Breast epithelium (tissue), 4 donors: ENCODE results near the gene AKAP17A. TPM values are rescaled to one million over a fixed set of nuclear protein-coding genes. Genes with fewer than 3 reads are reported as not detected.

Experiments used
- DNase-seq, 2 donors: peaks; one replicate each; pipeline ENCODE4 v3.0.0-alpha.2; 2019; ENCODE audit warnings: low spot score in 2 of 2
- H3K27ac ChIP-seq, 2 donors: fragments of 200-600 bp; sonication (generic) in 1 of 2; one replicate each; pipeline ENCODE4 v1.5.1; 2016 to 2019; ENCODE audit warnings: mild to moderate bottlenecking in 1 of 2
- H3K27me3 ChIP-seq, 2 donors: fragments of 200-600 bp; sonication (generic) in 1 of 2; one replicate each; pipeline versions ENCODE4 v1.5.1 to v1.6.0; 2017 to 2019; ENCODE audit warnings: control low read depth in 1 of 2, mild to moderate bottlenecking in 1 of 2
- H3K36me3 ChIP-seq: fragments of 200-600 bp; one replicate; pipeline ENCODE4 v1.5.1; 2019
- H3K4me1 ChIP-seq, 2 donors: fragments of 200-600 bp; sonication (generic); one replicate each; pipeline ENCODE4 v1.5.1; 2016 to 2019; ENCODE audit warnings: control low read depth in 1 of 2
- H3K4me3 ChIP-seq, 3 donors: fragments of 200-600 bp; sonication (generic); 1 replicate in 2 of 3; 2 replicates in 1 of 3; pipeline ENCODE4 v1.5.1; 2016 to 2019; ENCODE audit warnings: mild to moderate bottlenecking in 3 of 3, moderate library complexity in 2 of 3
- H3K9me3 ChIP-seq, 2 donors: fragments of 200-600 bp; sonication (generic) in 1 of 2; one replicate each; pipeline ENCODE4 v1.5.1; 2016 to 2019; ENCODE audit warnings: control low read depth in 1 of 2
- POLR2A ChIP-seq: fragments of 450-650 bp; IDR thresholded peaks from one replicate; pipeline ENCODE4 v1.6.1; 2016; ENCODE audit warnings: antibody characterized with exemption, mild to moderate bottlenecking, moderate library complexity
- POLR2AphosphoS5 ChIP-seq, 3 donors: sonication (generic); formaldehyde crosslinking; IDR thresholded peaks; one replicate each; pipeline ENCODE4 v1.6.1; 2017; ENCODE audit warnings: antibody characterized with exemption in 3 of 3
- intact Hi-C: fragments of 100-400 bp; cut with DNase I; formaldehyde crosslinking; loops from one replicate; pipeline ENCODE4 v1.15.1; 2023; ENCODE audit warnings: low total_unique reads
- total RNA-seq, 3 donors: library from RNA; depleted of rRNA; stranded (reverse); fragments of >200 nt; gene quantifications; one replicate each; pipeline ENCODE4 v1.1.0, GENCODE V29; 2016
- TF ChIP-seq, protein P1 (sequence below), 3 donors: fragments of 450-650 bp; IDR thresholded peaks; one replicate each; pipeline ENCODE4 v1.5.1; 2016 to 2017; ENCODE audit warnings: antibody characterized with exemption in 3 of 3, mild to moderate bottlenecking in 3 of 3, moderate library complexity in 3 of 3

Gene AKAP17A
- total RNA-seq, 3 donors from 2014 or later, result 32.2 to 62.3 (median 56.3) TPM

DNA sequence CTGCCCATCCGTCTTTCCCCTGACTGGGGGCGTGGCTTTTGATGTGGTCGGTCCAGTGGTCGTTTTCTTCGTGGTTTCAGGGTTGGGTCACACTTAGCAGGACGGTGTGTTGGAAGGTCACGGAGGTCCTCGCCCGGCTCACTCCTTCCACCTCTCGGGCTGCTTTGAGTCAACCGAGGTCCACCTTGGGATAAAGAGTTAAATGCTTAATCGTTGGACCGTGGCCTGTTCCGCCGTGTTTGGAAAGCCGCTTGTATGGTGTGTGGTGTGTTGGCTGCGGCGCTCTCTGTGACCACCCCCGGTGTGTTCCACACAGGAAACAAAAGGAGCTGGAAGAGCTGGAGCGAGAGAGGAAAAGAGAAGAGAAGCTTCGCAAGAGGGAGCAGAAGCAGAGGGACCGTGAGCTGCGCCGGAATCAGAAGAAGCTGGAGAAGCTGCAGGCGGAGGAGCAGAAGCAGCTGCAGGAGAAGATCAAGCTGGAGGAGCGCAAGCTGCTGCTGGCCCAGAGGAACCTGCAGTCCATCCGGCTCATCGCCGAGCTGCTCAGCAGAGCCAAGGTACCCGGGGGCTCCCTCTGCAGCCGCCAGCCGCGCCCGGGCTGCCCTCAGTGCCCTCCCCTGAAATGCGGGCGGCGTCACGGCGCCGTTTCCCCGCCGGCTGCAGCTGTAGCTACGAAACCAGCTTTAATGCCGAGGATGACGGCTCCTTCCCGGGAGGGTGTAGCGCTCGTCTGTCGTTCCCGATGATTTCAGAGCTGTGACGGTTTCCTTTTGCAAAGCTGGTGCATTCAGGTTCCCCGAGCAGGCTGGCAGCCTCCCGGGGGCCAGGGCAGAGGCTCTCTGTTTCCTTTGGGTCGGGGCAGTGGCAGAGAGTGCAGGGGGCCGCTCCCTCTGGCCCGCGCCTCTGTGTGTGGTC is 7.7 kb downstream of the AKAP17A start:
- no peak for DNase-seq
- Histone ChIP-seq H3K4me1 (no peaks in the 10 kb centered on the region), H3K36me3 (peaks cover 50% of the 10 kb centered on the region)

DNA sequence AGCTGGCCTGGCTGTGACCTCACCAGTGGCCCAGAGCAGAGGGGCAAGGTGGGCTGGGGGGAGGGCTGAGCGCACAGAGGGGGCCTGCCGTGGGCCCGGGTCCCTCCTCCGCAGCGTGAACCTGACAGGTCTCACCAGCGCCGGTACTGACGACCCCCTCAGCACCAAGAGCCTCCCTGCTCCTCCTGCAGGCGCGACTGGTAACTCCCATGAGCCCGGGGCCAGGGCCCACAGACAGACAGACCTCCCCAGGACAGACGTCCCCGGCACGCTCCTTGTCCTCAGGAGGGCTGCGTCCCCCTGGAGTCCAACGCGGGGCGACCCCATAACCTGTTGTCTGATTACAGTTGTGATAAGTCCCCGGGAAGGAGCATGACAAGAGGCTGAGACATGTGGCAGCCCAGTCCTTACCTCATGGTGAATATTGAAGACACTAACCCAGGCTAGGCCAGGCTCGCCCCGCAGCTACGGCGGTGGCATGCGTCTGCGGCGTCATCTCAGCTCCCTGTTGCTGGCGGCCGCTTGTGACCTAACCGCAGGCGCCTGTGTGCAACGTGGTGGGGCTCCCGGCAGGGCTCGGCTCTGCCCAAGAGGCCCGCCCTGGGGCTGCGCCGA is 8.5 kb downstream of the AKAP17A start:
- peaks cover 9 to 11% of the 10 kb centered on the region in 2 donors for H3K9me3 ChIP-seq
- intact Hi-C loops, result loop anchor here (10.0 kb wide), 2 partner anchors 145 to 205 kb away; partner anchors contain the start of genes ASMTL and SLC25A6

More for the DNA sequence above, 7.7 kb downstream of the AKAP17A start:
- H3K9me3 ChIP-seq, result peaks cover 9 to 11% of the 10 kb centered on the region in 2 donors
- H3K27me3 ChIP-seq, result no peaks in the 10 kb centered on the region
- TF ChIP-seq POLR2A (no peak), POLR2AphosphoS5 (IDR thresholded peaks at IDR 0.05) (no peak)
- TF ChIP-seq, protein P1, sequence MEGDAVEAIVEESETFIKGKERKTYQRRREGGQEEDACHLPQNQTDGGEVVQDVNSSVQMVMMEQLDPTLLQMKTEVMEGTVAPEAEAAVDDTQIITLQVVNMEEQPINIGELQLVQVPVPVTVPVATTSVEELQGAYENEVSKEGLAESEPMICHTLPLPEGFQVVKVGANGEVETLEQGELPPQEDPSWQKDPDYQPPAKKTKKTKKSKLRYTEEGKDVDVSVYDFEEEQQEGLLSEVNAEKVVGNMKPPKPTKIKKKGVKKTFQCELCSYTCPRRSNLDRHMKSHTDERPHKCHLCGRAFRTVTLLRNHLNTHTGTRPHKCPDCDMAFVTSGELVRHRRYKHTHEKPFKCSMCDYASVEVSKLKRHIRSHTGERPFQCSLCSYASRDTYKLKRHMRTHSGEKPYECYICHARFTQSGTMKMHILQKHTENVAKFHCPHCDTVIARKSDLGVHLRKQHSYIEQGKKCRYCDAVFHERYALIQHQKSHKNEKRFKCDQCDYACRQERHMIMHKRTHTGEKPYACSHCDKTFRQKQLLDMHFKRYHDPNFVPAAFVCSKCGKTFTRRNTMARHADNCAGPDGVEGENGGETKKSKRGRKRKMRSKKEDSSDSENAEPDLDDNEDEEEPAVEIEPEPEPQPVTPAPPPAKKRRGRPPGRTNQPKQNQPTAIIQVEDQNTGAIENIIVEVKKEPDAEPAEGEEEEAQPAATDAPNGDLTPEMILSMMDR (IDR thresholded peaks at IDR 0.05), result no peak
- H3K4me3 ChIP-seq, result no peak overlapping the region
- H3K27ac ChIP-seq, result no peak overlapping the region
- intact Hi-C loops, result loop anchor here (10.0 kb wide), 2 partner anchors 144 to 204 kb away; partner anchors contain the start of genes ASMTL and SLC25A6

DNA sequence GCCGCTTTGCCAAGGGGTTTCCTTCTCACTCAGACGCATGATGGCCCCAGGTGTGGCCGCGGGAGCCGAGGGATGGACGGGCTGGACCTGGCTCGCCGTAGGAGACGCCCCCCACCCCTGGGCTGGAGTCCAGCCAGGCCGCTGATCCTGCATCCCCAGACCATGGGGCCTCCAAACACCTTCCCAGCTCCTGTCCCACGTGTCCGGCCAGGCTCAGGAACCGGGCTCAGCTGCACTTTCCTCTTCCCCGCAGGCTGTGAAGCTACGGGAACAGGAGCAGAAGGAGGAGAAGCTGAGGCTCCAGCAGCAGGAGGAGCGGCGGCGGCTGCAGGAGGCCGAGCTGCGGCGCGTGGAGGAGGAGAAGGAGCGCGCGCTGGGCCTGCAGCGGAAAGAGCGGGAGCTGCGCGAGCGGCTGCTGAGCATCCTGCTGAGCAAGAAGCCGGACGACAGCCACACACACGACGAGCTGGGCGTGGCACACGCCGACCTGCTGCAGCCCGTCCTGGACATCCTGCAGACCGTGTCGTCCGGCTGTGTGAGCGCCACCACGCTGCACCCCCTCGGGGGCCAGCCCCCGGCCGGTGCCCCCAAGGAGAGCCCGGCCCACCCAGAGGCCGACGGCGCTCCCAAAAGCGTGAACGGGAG is 9.1 kb downstream of the AKAP17A start:
- Histone ChIP-seq H3K9me3 (peaks cover 9 to 11% of the 10 kb centered on the region in 2 donors), H3K36me3 (peaks cover 50% of the 10 kb centered on the region), H3K4me1 (no peaks in the 10 kb centered on the region), H3K27ac (no peak overlapping the region), H3K4me3 (no peak overlapping the region), H3K27me3 (no peaks in the 10 kb centered on the region)
- intact Hi-C loops, result no loop called here
- TF ChIP-seq, protein P1 (IDR thresholded peaks at IDR 0.05), result no peak
- TF ChIP-seq POLR2A (no peak), POLR2AphosphoS5 (IDR thresholded peaks at IDR 0.05) (no peak)
- DNase-seq, result no peak

More for the DNA sequence above, 8.5 kb downstream of the AKAP17A start:
- DNase-seq, result no peak
- Histone ChIP-seq H3K27ac (no peak overlapping the region), H3K27me3 (no peaks in the 10 kb centered on the region), H3K4me3 (no peak overlapping the region), H3K36me3 (peaks cover 50% of the 10 kb centered on the region), H3K4me1 (no peaks in the 10 kb centered on the region)
- TF ChIP-seq POLR2A, result no peak
- no peak for TF ChIP-seq POLR2AphosphoS5 (IDR thresholded peaks at IDR 0.05)
- TF ChIP-seq, protein P1 (IDR thresholded peaks at IDR 0.05), result no peak

DNA sequence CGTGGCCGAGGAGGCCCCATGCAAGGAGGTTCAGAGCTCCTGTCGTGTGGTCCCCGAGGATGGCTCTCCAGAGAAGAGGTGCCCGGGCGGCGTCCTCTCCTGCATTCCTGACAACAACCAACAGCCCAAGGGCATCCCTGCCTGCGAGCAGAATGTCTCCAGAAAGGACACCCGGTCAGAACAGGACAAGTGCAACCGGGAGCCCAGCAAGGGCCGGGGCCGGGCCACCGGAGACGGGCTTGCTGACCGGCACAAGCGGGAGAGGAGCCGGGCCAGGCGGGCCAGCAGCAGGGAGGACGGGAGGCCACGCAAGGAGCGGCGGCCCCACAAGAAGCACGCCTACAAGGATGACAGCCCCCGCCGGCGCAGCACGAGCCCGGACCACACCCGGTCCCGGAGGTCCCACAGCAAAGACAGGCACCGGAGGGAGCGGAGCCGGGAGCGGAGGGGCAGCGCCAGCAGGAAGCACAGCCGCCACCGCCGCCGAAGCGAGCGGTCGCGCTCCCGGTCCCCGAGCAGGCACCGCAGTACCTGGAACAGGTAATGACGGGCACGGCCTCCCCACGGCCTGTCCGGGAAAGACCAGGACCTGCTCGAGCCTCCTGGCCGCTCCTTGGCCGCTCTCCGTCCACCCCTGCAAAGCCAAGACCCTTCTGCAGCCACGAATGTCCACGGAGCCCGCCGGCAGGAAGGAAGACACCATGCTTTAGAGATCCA is 9.8 kb downstream of the AKAP17A start:
- H3K9me3 ChIP-seq, result peaks cover 9 to 11% of the 10 kb centered on the region in 2 donors
- no peak for TF ChIP-seq POLR2A
- TF ChIP-seq POLR2AphosphoS5 (IDR thresholded peaks at IDR 0.05), result no peak
- TF ChIP-seq, protein P1 (IDR thresholded peaks at IDR 0.05), result no peak
- intact Hi-C loops, result no loop called here
- no peaks in the 10 kb centered on the region for H3K4me1 ChIP-seq
- H3K27ac ChIP-seq, result no peak overlapping the region
- no peak for DNase-seq
- no peak overlapping the region for H3K4me3 ChIP-seq
- no peaks in the 10 kb centered on the region for H3K27me3 ChIP-seq
- peaks cover 50% of the 10 kb centered on the region for H3K36me3 ChIP-seq
